ENCODE data around the gene HADHB.
"Not testable (repeated sequence)": the region's sequence is repeated elsewhere in the genome, so short reads cannot be mapped to it uniquely, and the experiment has no call there.

The HADHB gene

GRCh38 chr2:26317377-26318105 is 72.8 kb downstream of the HADHB start:
- in situ Hi-C loops (cut with HindIII; ENCODE audit: low pct_ligation_motif_present, low pct_unique_long_range_greater_than_20kb, low sequenced_read_pairs): no loop called here
- no peak for DNase-seq

DNA sequence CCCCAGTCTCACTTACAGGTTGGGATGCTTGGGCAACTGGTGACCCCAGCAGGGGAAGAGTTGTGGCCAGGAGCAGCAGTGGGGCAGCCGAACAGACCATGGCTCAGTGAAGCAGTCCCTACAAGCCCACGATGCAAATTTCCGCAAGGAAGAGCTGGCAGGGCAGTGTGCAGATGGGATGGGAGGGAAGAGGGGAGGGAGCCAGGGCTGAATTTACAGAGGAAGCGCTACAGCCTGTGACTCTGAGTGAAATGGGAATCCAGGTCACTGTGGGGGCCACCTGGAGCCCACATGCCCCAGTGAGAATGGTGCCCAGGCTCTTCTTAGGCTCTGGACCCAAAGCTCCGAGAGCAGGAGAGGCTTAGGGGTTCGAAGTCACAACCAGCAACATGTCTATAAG is 74.2 kb downstream of the HADHB start:
- in situ Hi-C loops (cut with HindIII; ENCODE audit: low pct_ligation_motif_present, low pct_unique_long_range_greater_than_20kb, low sequenced_read_pairs): no loop called here
- DNase-seq: no peak

DNA sequence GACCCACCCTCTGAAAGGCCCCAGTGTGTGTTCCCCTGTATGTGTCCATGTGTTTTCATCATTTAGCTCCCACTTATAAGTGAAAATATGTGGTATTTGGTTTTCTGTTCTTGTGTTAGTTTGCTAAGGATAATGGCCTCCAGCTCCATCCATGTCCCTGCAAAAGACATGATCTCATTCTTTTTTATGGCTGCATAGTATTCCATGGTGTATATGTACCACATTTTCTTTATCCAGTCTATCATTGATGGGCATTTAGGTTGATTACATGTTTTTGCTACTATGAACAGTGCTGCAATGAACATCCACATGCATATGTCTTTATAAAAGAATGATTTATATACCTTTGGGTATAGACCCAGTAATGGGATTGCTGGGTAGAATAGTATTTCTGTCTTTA is 79.7 kb downstream of the HADHB start:
- DNase-seq: not testable (repeated sequence)

DNA sequence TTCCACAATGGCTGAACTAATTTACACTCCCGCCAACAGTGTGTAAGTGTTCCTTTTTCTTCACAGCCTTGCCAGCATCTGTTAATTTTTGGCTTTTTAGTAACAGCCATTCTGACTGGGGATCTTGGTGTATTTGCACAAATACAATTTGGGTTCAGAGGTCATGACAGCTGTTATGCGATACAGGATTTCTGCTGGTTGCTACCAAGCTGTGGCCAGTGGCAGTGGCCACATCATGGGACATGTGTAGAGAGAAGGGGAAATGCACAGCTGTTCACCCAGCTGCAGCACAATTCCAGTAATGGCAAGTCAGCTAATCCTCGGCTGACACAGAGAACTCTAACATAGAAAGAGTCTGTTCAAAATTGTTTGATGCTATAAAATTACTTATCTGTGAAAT is 80.2 kb downstream of the HADHB start:
- no peak for DNase-seq
- in situ Hi-C loops (cut with HindIII; ENCODE audit: low pct_ligation_motif_present, low pct_unique_long_range_greater_than_20kb, low sequenced_read_pairs): no loop called here

More for the DNA sequence above, 79.7 kb downstream of the HADHB start:
- in situ Hi-C loops (cut with HindIII; ENCODE audit: low pct_ligation_motif_present, low pct_unique_long_range_greater_than_20kb, low sequenced_read_pairs): not testable (repeated sequence)

GRCh38 chr2:26325851-26326250 is 81.1 kb downstream of the HADHB start:
- in situ Hi-C loops (cut with HindIII; ENCODE audit: low pct_ligation_motif_present, low pct_unique_long_range_greater_than_20kb, low sequenced_read_pairs): no loop called here
- DNase-seq: no peak

- in situ Hi-C loops (cut with HindIII; ENCODE audit: low pct_ligation_motif_present, low pct_unique_long_range_greater_than_20kb, low sequenced_read_pairs): no loop called here
- no peak for DNase-seq
These were observed 81.8 kb downstream of the HADHB start for GRCh38 chr2:26326514-26326913.

DNA sequence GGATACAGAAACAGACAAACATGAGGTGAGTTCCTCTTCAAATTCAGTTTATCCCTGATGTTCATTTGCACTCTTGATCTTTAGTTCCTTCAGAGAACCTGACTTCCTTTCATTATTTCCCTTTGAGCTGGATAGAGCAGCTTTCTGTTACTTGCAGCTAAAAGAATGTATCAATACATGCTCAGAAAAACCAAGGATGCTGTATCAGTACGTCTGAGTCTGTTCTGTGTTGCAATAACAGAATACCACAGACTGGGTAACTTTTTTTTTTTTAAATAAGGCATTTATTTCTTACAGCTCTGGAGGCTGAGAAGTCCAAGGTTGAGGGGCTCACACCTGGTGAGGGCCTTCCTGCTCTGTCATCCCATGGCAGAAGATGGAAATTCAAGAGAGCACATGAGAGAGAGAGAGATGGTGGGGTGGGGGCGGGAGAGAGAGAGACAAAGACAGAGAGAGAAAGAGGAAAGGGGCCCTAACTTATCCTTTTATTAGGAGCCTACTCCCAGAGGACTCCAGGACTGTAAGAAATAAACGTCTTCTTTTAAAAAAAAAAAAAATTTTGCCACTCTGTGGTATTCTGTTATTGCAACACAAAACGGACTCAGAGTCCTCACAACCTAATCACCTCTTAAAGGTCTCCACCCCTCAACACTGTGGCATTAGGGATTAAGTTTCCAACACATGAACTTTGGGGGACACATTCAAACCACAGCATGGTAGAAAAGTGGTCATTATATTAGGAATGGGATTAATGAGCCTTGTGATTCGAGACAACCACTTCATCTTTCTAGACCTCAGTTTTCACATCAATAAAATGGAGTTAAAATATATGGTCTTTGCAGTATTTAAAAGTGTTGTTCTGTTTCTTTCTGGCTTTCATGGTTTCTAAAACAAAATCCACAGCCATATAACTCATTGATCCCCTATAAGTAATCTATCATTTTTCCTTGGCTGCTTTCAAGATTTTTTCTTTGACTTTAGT is 82.8 kb downstream of the HADHB start:
- in situ Hi-C loops (cut with HindIII; ENCODE audit: low pct_ligation_motif_present, low pct_unique_long_range_greater_than_20kb, low sequenced_read_pairs): no loop called here
- DNase-seq: no peak

DNA sequence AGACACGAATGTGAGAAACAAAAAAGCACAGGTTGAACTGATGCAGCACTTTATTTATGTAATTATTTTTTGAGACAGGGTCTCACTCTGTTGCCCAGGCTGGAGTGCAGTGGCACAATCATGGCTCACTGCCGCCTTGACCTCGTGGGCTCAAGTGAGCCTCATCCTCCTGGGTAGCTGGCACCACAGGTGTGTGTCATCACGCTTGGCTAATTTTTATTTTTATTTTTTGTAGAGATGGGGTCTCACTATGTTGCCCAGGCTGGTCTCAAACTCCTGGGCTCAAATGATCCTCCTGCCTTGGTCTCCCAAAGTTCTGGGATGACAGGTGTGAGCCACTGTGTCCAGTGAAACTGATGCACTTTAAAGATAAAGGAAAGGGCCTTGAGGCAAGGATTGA is 84.3 kb downstream of the HADHB start:
- in situ Hi-C loops (cut with HindIII; ENCODE audit: low pct_ligation_motif_present, low pct_unique_long_range_greater_than_20kb, low sequenced_read_pairs); DNase-seq: not testable (repeated sequence)

GRCh38 chr2:26330114-26330549 is 85.4 kb downstream of the HADHB start:
- in situ Hi-C loops (cut with HindIII; ENCODE audit: low pct_ligation_motif_present, low pct_unique_long_range_greater_than_20kb, low sequenced_read_pairs): no loop called here
- DNase-seq: peak; percentile 82

DNA sequence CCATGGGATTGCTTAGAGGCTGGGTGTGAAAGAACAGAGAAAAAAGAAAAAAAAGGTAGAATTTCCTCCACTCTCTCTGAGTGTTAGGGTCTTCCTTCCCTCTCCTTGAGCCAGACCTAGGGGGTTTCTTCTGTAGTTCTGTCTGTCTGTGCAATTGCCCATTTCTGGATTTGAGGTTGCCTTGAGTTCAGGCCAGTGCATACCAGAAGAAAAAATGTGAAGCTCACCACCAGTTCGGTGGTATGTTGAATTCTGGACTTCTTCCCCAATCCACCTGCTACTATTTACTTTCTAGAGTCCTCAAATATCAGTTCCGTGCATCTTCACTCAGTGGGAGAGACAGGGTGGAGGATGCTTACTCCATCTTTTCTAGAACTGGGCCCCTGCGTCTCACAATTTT is 85.9 kb downstream of the HADHB start:
- no peak for DNase-seq
- in situ Hi-C loops (cut with HindIII; ENCODE audit: low pct_ligation_motif_present, low pct_unique_long_range_greater_than_20kb, low sequenced_read_pairs): no loop called here

- in situ Hi-C loops (cut with HindIII; ENCODE audit: low pct_ligation_motif_present, low pct_unique_long_range_greater_than_20kb, low sequenced_read_pairs); DNase-seq: not testable (repeated sequence)
These were observed 86.6 kb downstream of the HADHB start for GRCh38 chr2:26331321-26331720.

GRCh38 chr2:26333293-26333692 is 88.6 kb downstream of the HADHB start:
- peak; percentile 45 for DNase-seq
- in situ Hi-C loops (cut with HindIII; ENCODE audit: low pct_ligation_motif_present, low pct_unique_long_range_greater_than_20kb, low sequenced_read_pairs): no loop called here

- no peak for DNase-seq
- in situ Hi-C loops (cut with HindIII; ENCODE audit: low pct_ligation_motif_present, low pct_unique_long_range_greater_than_20kb, low sequenced_read_pairs): no loop called here
These were observed 90.5 kb downstream of the HADHB start for GRCh38 chr2:26335231-26335630.

DNA sequence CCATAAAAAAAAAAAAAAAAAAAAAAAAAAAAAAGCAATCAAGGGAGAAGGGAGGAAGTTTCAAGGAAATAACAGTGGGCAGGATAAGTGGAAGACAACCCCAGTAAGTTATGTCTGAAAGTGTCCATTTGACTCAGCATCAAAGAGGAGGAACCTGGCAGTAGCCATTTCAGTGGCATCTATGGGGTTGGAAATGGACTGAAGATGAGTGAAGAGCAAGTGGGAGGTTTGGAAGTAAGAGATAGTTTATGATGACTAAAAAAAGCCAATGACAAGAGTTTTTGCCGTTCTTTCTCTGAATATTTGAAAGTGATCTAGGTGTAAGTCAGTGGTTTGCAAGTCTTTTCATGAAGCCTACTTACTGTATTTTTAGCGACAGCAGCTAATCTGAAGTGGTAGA is 92.0 kb downstream of the HADHB start:
- in situ Hi-C loops (cut with HindIII; ENCODE audit: low pct_ligation_motif_present, low pct_unique_long_range_greater_than_20kb, low sequenced_read_pairs): no loop called here
- DNase-seq: no peak

- no peak for DNase-seq
- in situ Hi-C loops (cut with HindIII; ENCODE audit: low pct_ligation_motif_present, low pct_unique_long_range_greater_than_20kb, low sequenced_read_pairs): no loop called here
These were observed 92.6 kb downstream of the HADHB start for GRCh38 chr2:26337298-26337697.

All from ACHN (cell line).